GM12878 (cell line): Measurements from ENCODE around the gene PRR5. TPM values are rescaled to one million over a fixed set of nuclear protein-coding genes. Genes with fewer than 3 reads are reported as not detected.

Source experiments
- ATAC-seq: fragments of 200-7000 bp; cut with Tn5 transposase; 3 replicates; pipeline ENCODE4 v1.9.1; 2020; ENCODE audit warnings: mild to moderate bottlenecking, moderate library complexity
- BruUV-seq: library from RNA; stranded (reverse); fragments of 400-500 nt; replicated peaks from 2 replicates; lab custom pipeline; 2021; lab: Mats Ljungman, UMichigan
- CTCF ChIA-PET: fragments of 300-600 bp; sonication (Branson Sonifier 250); formaldehyde crosslinking; extraction: SDS; loops from one replicate; lab custom pipeline; 2021; ENCODE audit warnings: inconsistent platforms; lab: Yijun Ruan, JAX
- POLR2A ChIA-PET: fragments of 350-600 bp; formaldehyde crosslinking; extraction: SDS; loops from one replicate; lab custom pipeline; 2021; ENCODE audit warnings: inconsistent platforms; lab: Charles Lee
- RAD21 ChIA-PET: fragments of 300-600 bp; sonication (Branson Sonifier 250); formaldehyde crosslinking; loops from one replicate; lab custom pipeline; 2023; ENCODE audit warnings: antibody characterized with exemption; ENCODE audit not compliant: unreplicated experiment; lab: Charles Lee
- SMC1A ChIA-PET: fragments of 300-600 bp; sonication (Branson Sonifier 250); formaldehyde crosslinking; loops from one replicate; lab custom pipeline; 2023; ENCODE audit not compliant: unreplicated experiment, uncharacterized antibody; lab: Charles Lee
- DNase-seq: peaks from one replicate; pipeline ENCODE4 v3.0.0-alpha.2; 2011; ENCODE audit warnings: low read depth, low spot score
- FAIRE-seq: peaks from 3 replicates; lab custom pipeline; 2011; peaks lifted over from hg19 to GRCh38; lab: Jason Lieb, UNC
- H2AFZ ChIP-seq: 2 replicates; pipeline ENCODE4 v1.6.0; 2011; ENCODE audit warnings: low read depth, low read length, control low read depth; ENCODE audit not compliant: control insufficient read depth
- H3K27ac ChIP-seq: 2 replicates; pipeline ENCODE4 v1.5.1; 2011; ENCODE audit warnings: control low read depth; ENCODE audit not compliant: control insufficient read depth, insufficient read depth
- H3K27me3 ChIP-seq, 2 experiments: replicated peaks in 1 of 2; 2 replicates each; pipeline versions ENCODE4 v1.6.0 to v1.6.1; 2011; ENCODE audit warnings: low read length in 1 of 2; ENCODE audit not compliant: control insufficient read depth in 2 of 2, insufficient read depth in 2 of 2
- H3K36me3 ChIP-seq, 2 experiments: 2 replicates each; pipeline ENCODE4 v1.5.1; 2011; ENCODE audit warnings: low read length in 1 of 2; ENCODE audit not compliant: control insufficient read depth in 2 of 2, insufficient read depth in 2 of 2
- H3K4me1 ChIP-seq: 2 replicates; pipeline ENCODE4 v1.6.1; 2011; ENCODE audit warnings: mild to moderate bottlenecking, low read length, moderate library complexity, mixed read lengths; ENCODE audit not compliant: control insufficient read depth, insufficient read depth
- H3K4me2 ChIP-seq: 2 replicates; pipeline ENCODE4 v1.6.0; 2011; ENCODE audit warnings: control low read depth; ENCODE audit not compliant: control insufficient read depth, insufficient read depth
- H3K4me3 ChIP-seq: fragments of 200-600 bp; sonication (generic); 2 replicates; pipeline ENCODE4 v1.5.1; 2016
- H3K79me2 ChIP-seq: 2 replicates; pipeline ENCODE4 v1.6.0; 2011; ENCODE audit warnings: low read length; ENCODE audit not compliant: control insufficient read depth, insufficient read depth
- H3K9ac ChIP-seq: 2 replicates; pipeline ENCODE4 v1.8.0; 2011; ENCODE audit warnings: low read length, control low read depth, mixed read lengths; ENCODE audit not compliant: control insufficient read depth, insufficient read depth
- H3K9me3 ChIP-seq: replicated peaks from 3 replicates; pipeline ENCODE4 v1.5.1; 2011; ENCODE audit warnings: mild to moderate bottlenecking, low read length; ENCODE audit not compliant: control insufficient read depth, insufficient read depth
- H4K20me1 ChIP-seq: 2 replicates; pipeline ENCODE4 v1.6.0; 2011; ENCODE audit not compliant: control insufficient read depth, insufficient read depth
- BACH1 ChIP-seq: fragments of 450-650 bp; IDR thresholded peaks from 2 replicates; pipeline ENCODE4 v1.6.1; 2017; ENCODE audit warnings: mild to moderate bottlenecking, borderline replicate concordance
- CREB1 ChIP-seq: IDR thresholded peaks from 2 replicates; pipeline ENCODE4 v1.6.1; 2012; ENCODE audit warnings: low read depth, mild to moderate bottlenecking, inconsistent platforms
- EZH2 ChIP-seq: IDR thresholded peaks from 2 replicates; pipeline ENCODE4 v1.6.1; 2012; ENCODE audit warnings: low read depth, mild to moderate bottlenecking, control low read depth, inconsistent platforms, low read length, borderline replicate concordance; ENCODE audit not compliant: control insufficient read depth
- GABPA ChIP-seq: IDR thresholded peaks from 2 replicates; pipeline ENCODE4 v1.6.1; 2014; ENCODE audit warnings: antibody characterized with exemption, low read depth, mild to moderate bottlenecking, inconsistent platforms
- HDAC6 ChIP-seq: fragments of 200-600 bp; sonication (generic); IDR thresholded peaks from one replicate; pipeline ENCODE4 v1.8.0; 2017; ENCODE audit warnings: antibody characterized with exemption; ENCODE audit not compliant: unreplicated experiment
- IKZF1 ChIP-seq: fragments of 450-650 bp; conservative IDR thresholded peaks from 2 replicates; pipeline ENCODE4 v1.6.1; 2017; ENCODE audit warnings: antibody characterized with exemption, mild to moderate bottlenecking
- IRF4 ChIP-seq: IDR thresholded peaks from 2 replicates; pipeline ENCODE4 v1.6.1; 2011; ENCODE audit warnings: low read depth, low read length
- PML ChIP-seq: IDR thresholded peaks from 2 replicates; pipeline ENCODE4 v1.6.1; 2012; ENCODE audit warnings: low read length, inconsistent platforms
- SMAD5 ChIP-seq: IDR thresholded peaks from 2 replicates; pipeline ENCODE4 v1.6.1; 2016; ENCODE audit warnings: antibody characterized with exemption, low read depth
- STAT3 ChIP-seq: IDR thresholded peaks from 2 replicates; pipeline ENCODE4 v1.6.1; 2011; ENCODE audit warnings: low read depth, low read length, improper control_type of control experiment
- SUPT20H ChIP-seq: IDR thresholded peaks from 2 replicates; pipeline ENCODE4 v1.6.1; 2011; ENCODE audit warnings: low read depth, mild to moderate bottlenecking, low read length, moderate library complexity, borderline replicate concordance; ENCODE audit not compliant: control insufficient read depth
- WGBS: methylation state at CpG from one replicate; pipeline ENCODE4 v1.1.6; 2016; ENCODE audit warnings: low lambda C conversion rate; ENCODE audit not compliant: insufficient replicate concordance, insufficient coverage; ENCODE audit errors: missing lambda C conversion rate; 5-methylcytosine and 5-hydroxymethylcytosine counted together
- in situ Hi-C: fragments of 300-500 bp; cut with MboI; formaldehyde crosslinking; loops from 9 replicates; pipeline ENCODE4 v1.14.3; 2018; ENCODE audit warnings: mixed read lengths
- intact Hi-C: fragments of 100-400 bp; cut with micrococcal nuclease; formaldehyde crosslinking; loops from one replicate; pipeline ENCODE4 v1.14.2; 2022; ENCODE audit not compliant: unreplicated experiment
- polyA plus RNA-seq, 11 experiments: library from polyadenylated mRNA; depleted of rRNA in 4 of 11; unstranded in 6 of 11; stranded (reverse) in 5 of 11; fragments of >200 nt; fragmentation: Nextera tagmentation in 4 of 11; fragmentation: Illumina TruSeq in 1 of 11; extraction: Ambion mirVana in 4 of 11; extraction: Trizol in 1 of 11; gene quantifications; 1 replicate in 1 of 11; 2 replicates in 10 of 11; pipeline versions ENCODE4 v1.2.1 to v1.2.3, GENCODE V29; 2011 to 2016; ENCODE audit warnings: inconsistent platforms in 2 of 11, missing spikeins in 2 of 11, low read depth in 1 of 11
- total RNA-seq, 4 experiments: library from RNA; depleted of rRNA in 3 of 4; stranded (reverse); fragments of >200 nt in 3 of 4; fragmentation: Illumina TruSeq in 1 of 4; extraction: Trizol in 1 of 4; gene quantifications; 2 replicates each; pipeline versions ENCODE4 v1.2.1 to v1.2.3, GENCODE V29; 2013 to 2021
- TF ChIP-seq, protein P1 (sequence below): fragments of 450-650 bp; IDR thresholded peaks from 2 replicates; pipeline ENCODE4 v1.6.1; 2017; ENCODE audit warnings: mild to moderate bottlenecking, moderate library complexity
- TF ChIP-seq, protein P2 (sequence below): fragments of 450-650 bp; IDR thresholded peaks from 2 replicates; pipeline ENCODE4 v1.6.1; 2016; ENCODE audit warnings: mild to moderate bottlenecking
- TF ChIP-seq, protein P3 (sequence below): IDR thresholded peaks from 2 replicates; pipeline ENCODE4 v1.6.1; 2012; ENCODE audit warnings: low read depth, low read length, improper control_type of control experiment

The PRR5 gene
- total and polyA plus RNA-seq, 10 of the 15 experiments (the other 5 are each of a cell fraction or from before 2014, with no cell fraction given) = 0.03 to 9.4 (median 1.5) TPM

DNA sequence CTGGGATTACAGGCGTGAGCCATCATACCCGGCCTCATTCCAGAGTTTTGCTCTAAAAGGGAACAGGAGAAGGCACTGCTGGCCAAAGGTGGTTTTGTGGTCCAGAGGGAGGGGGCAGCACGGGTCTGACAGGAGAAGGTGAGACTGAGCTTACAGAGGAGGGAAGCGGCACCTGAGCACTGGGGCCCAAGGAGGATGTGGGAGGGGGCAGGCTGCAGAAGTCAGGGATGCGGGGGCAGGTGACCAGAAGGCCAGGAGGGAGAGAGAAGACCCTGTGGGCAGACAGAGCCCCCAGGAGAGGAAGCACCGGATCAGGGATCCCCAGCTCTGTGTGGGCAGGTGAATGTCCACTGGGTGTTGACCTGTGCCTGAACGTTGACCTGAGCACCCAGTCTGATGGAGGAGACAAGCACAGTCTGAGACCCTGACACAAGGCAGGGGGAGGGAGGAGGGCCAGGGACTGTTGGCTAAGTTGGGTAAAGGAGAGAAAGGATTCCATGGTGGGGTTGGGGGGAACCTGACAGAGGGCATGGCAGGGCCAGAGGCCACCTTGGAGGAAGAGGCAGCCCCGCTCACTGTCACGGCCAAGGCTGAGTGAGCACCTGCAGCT is 12.0 kb upstream of the PRR5 start:
- no peaks in the 10 kb centered on the region; the same call in 1 of the 2 replicates for H4K20me1 ChIP-seq
- H3K27ac ChIP-seq = no peak overlapping the region
- peaks cover 10% of the 10 kb centered on the region for H3K4me1 ChIP-seq
- intact Hi-C loops = no loop called here
- H3K27me3 ChIP-seq = no peaks in the 10 kb centered on the region
- WGBS = 39% methylated on average over 9 of the region's 9 CpGs
- H3K9me3 ChIP-seq = no peaks in the 10 kb centered on the region
- FAIRE-seq (no peak), ATAC-seq (no peak), DNase-seq (no peak)
- no peak for TF ChIP-seq CREB1
- TF ChIP-seq PML = no peak
- TF ChIP-seq, protein P1, sequence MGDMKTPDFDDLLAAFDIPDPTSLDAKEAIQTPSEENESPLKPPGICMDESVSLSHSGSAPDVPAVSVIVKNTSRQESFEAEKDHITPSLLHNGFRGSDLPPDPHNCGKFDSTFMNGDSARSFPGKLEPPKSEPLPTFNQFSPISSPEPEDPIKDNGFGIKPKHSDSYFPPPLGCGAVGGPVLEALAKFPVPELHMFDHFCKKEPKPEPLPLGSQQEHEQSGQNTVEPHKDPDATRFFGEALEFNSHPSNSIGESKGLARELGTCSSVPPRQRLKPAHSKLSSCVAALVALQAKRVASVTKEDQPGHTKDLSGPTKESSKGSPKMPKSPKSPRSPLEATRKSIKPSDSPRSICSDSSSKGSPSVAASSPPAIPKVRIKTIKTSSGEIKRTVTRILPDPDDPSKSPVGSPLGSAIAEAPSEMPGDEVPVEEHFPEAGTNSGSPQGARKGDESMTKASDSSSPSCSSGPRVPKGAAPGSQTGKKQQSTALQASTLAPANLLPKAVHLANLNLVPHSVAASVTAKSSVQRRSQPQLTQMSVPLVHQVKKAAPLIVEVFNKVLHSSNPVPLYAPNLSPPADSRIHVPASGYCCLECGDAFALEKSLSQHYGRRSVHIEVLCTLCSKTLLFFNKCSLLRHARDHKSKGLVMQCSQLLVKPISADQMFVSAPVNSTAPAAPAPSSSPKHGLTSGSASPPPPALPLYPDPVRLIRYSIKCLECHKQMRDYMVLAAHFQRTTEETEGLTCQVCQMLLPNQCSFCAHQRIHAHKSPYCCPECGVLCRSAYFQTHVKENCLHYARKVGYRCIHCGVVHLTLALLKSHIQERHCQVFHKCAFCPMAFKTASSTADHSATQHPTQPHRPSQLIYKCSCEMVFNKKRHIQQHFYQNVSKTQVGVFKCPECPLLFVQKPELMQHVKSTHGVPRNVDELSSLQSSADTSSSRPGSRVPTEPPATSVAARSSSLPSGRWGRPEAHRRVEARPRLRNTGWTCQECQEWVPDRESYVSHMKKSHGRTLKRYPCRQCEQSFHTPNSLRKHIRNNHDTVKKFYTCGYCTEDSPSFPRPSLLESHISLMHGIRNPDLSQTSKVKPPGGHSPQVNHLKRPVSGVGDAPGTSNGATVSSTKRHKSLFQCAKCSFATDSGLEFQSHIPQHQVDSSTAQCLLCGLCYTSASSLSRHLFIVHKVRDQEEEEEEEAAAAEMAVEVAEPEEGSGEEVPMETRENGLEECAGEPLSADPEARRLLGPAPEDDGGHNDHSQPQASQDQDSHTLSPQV = no peak
- TF ChIP-seq GABPA = no peak
- no peak for TF ChIP-seq EZH2
- TF ChIP-seq SUPT20H = no peak
- no peak for TF ChIP-seq BACH1
- TF ChIP-seq SMAD5 = no peak
- no peak for TF ChIP-seq IKZF1
- no peak for TF ChIP-seq IRF4
- TF ChIP-seq HDAC6 = no peak
- TF ChIP-seq, protein P2, sequence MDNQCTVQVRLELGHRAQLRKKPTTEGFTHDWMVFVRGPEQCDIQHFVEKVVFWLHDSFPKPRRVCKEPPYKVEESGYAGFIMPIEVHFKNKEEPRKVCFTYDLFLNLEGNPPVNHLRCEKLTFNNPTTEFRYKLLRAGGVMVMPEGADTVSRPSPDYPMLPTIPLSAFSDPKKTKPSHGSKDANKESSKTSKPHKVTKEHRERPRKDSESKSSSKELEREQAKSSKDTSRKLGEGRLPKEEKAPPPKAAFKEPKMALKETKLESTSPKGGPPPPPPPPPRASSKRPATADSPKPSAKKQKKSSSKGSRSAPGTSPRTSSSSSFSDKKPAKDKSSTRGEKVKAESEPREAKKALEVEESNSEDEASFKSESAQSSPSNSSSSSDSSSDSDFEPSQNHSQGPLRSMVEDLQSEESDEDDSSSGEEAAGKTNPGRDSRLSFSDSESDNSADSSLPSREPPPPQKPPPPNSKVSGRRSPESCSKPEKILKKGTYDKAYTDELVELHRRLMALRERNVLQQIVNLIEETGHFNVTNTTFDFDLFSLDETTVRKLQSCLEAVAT = no peak
- no peak for TF ChIP-seq STAT3
- TF ChIP-seq, protein P3, sequence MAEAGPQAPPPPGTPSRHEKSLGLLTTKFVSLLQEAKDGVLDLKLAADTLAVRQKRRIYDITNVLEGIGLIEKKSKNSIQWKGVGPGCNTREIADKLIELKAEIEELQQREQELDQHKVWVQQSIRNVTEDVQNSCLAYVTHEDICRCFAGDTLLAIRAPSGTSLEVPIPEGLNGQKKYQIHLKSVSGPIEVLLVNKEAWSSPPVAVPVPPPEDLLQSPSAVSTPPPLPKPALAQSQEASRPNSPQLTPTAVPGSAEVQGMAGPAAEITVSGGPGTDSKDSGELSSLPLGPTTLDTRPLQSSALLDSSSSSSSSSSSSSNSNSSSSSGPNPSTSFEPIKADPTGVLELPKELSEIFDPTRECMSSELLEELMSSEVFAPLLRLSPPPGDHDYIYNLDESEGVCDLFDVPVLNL = no peak
- ChIA-PET RAD21 (no interaction called here), CTCF (interaction anchor here (1.5 to 6.2 kb wide), 2 partner anchors 8 to 26 kb away, joined by 5 to 67 read pairs; no protein-coding TSS in a partner anchor), POLR2A (no interaction called here), SMC1A (no interaction called here)
- H3K9ac ChIP-seq = no peak overlapping the region
- in situ Hi-C loops = no loop called here
- H3K4me2 ChIP-seq = no peak overlapping the region
- no peaks in the 10 kb centered on the region for H3K79me2 ChIP-seq
- no peak overlapping the region for H3K4me3 ChIP-seq
- no peak overlapping the region for H2AFZ ChIP-seq
- no peaks in the 10 kb centered on the region for H3K36me3 ChIP-seq
- BruUV-seq = no TSS peak
